WTC11 (cell line): ENCODE data around the gene HDAC9. TPM values are rescaled to one million over a fixed set of nuclear protein-coding genes. Genes with fewer than 3 reads are reported as not detected.

Source experiments
- ATAC-seq: fragments of 200-7000 bp; cut with Tn5 transposase; 2 replicates; pipeline ENCODE4 v1.10.0; 2021; ENCODE audit warnings: mild to moderate bottlenecking, moderate library complexity
- CTCF ChIA-PET: fragments of 300-600 bp; sonication (Branson Sonifier 250); formaldehyde crosslinking; loops from one replicate; lab custom pipeline; 2021; ENCODE audit warnings: antibody characterized with exemption; lab: Charles Lee
- POLR2A ChIA-PET: fragments of 350-600 bp; sonication (Branson Sonifier 250); formaldehyde crosslinking; loops from one replicate; lab custom pipeline; 2021; ENCODE audit warnings: antibody characterized with exemption; lab: Charles Lee
- DNase-seq: peaks from one replicate; pipeline ENCODE4 v3.0.0; 2021; ENCODE audit warnings: low spot score
- H3K27ac Mint-ChIP-seq: 2 replicates; pipeline ENCODE4 v1.8.0; 2021; ENCODE audit warnings: mixed read lengths
- H3K27me3 Mint-ChIP-seq: 2 replicates; pipeline ENCODE4 v1.8.0; 2021; ENCODE audit warnings: low read depth, mild to moderate bottlenecking, moderate library complexity, mixed read lengths
- H3K36me3 Mint-ChIP-seq: 2 replicates; pipeline ENCODE4 v1.8.0; 2021; ENCODE audit warnings: mixed read lengths
- H3K4me1 Mint-ChIP-seq: 2 replicates; pipeline ENCODE4 v1.8.0; 2022; ENCODE audit warnings: mixed read lengths
- H3K4me3 Mint-ChIP-seq: 2 replicates; pipeline ENCODE4 v1.8.0; 2021; ENCODE audit warnings: mild to moderate bottlenecking, moderate library complexity, mixed read lengths
- H3K9me3 Mint-ChIP-seq: 2 replicates; pipeline ENCODE4 v1.8.0; 2021; ENCODE audit warnings: mixed read lengths
- E2F4 ChIP-seq: sonication (generic); formaldehyde crosslinking; IDR thresholded peaks from 2 replicates; pipeline ENCODE4 v1.8.1; 2022; ENCODE audit warnings: low read depth, mild to moderate bottlenecking, moderate library complexity, missing genetic modification reagents, borderline replicate concordance
- EMX1 ChIP-seq: fragments of 250-450 bp; sonication (Bioruptor Pico); IDR thresholded peaks from 2 replicates; pipeline ENCODE4 v1.8.0; 2021; ENCODE audit warnings: mild to moderate bottlenecking
- MYBL2 ChIP-seq: sonication (generic); formaldehyde crosslinking; IDR thresholded peaks from 2 replicates; pipeline ENCODE4 v1.8.1; 2023; ENCODE audit warnings: mild to moderate bottlenecking, moderate library complexity, missing genetic modification reagents
- NR1H2 ChIP-seq: sonication (generic); formaldehyde crosslinking; IDR thresholded peaks from 2 replicates; pipeline ENCODE4 v1.9.0; 2021; ENCODE audit warnings: mild to moderate bottlenecking, moderate library complexity, missing genetic modification reagents
- RELA ChIP-seq: sonication (generic); formaldehyde crosslinking; IDR thresholded peaks from 2 replicates; pipeline ENCODE4 v1.8.1; 2022; ENCODE audit warnings: missing genetic modification reagents, mild to moderate bottlenecking, borderline replicate concordance
- ZNF121 ChIP-seq: sonication (generic); formaldehyde crosslinking; IDR thresholded peaks from 2 replicates; pipeline ENCODE4 v1.8.0; 2023; ENCODE audit warnings: missing genetic modification reagents
- ZNF232 ChIP-seq: sonication (generic); formaldehyde crosslinking; IDR thresholded peaks from 2 replicates; pipeline ENCODE4 v1.8.0; 2022; ENCODE audit warnings: mild to moderate bottlenecking, missing genetic modification reagents
- ZNF263 ChIP-seq: sonication (generic); formaldehyde crosslinking; IDR thresholded peaks from 2 replicates; pipeline ENCODE4 v1.8.1; 2022; ENCODE audit warnings: low read depth, mild to moderate bottlenecking, moderate library complexity, missing genetic modification reagents
- ZNF396 ChIP-seq: fragments of 250-450 bp; sonication (Bioruptor Pico); IDR thresholded peaks from 2 replicates; pipeline ENCODE4 v1.8.0; 2021; ENCODE audit warnings: mild to moderate bottlenecking, moderate library complexity, borderline replicate concordance
- ZNF671 ChIP-seq: fragments of 250-450 bp; sonication (Bioruptor Pico); IDR thresholded peaks from 2 replicates; pipeline ENCODE4 v1.8.0; 2021; ENCODE audit warnings: mild to moderate bottlenecking
- total RNA-seq: library from RNA; stranded (reverse); gene quantifications from 3 replicates; pipeline ENCODE4 v1.2.3, GENCODE V29; 2021
- TF ChIP-seq, protein P1 (sequence below): sonication (generic); formaldehyde crosslinking; IDR thresholded peaks from 2 replicates; pipeline ENCODE4 v1.8.1; 2023; ENCODE audit warnings: mild to moderate bottlenecking, missing genetic modification reagents, borderline replicate concordance
- TF ChIP-seq, protein P2 (sequence below): fragments of 250-450 bp; sonication (Bioruptor Pico); IDR thresholded peaks from 2 replicates; pipeline ENCODE4 v1.9.0; 2021; ENCODE audit warnings: mild to moderate bottlenecking, borderline replicate concordance
- TF ChIP-seq, protein P3 (sequence below): sonication (generic); formaldehyde crosslinking; IDR thresholded peaks from 2 replicates; pipeline ENCODE4 v1.8.0; 2023; ENCODE audit warnings: missing genetic modification reagents, mild to moderate bottlenecking, borderline replicate concordance
- TF ChIP-seq, protein P4 (sequence below): sonication (generic); formaldehyde crosslinking; IDR thresholded peaks from 2 replicates; pipeline ENCODE4 v1.8.1; 2022; ENCODE audit warnings: mild to moderate bottlenecking, missing genetic modification reagents, moderate library complexity, borderline replicate concordance

The HDAC9 gene
- total RNA-seq, 1 experiment from 2014 or later, result 18.8 TPM

- TF ChIP-seq, protein P1, sequence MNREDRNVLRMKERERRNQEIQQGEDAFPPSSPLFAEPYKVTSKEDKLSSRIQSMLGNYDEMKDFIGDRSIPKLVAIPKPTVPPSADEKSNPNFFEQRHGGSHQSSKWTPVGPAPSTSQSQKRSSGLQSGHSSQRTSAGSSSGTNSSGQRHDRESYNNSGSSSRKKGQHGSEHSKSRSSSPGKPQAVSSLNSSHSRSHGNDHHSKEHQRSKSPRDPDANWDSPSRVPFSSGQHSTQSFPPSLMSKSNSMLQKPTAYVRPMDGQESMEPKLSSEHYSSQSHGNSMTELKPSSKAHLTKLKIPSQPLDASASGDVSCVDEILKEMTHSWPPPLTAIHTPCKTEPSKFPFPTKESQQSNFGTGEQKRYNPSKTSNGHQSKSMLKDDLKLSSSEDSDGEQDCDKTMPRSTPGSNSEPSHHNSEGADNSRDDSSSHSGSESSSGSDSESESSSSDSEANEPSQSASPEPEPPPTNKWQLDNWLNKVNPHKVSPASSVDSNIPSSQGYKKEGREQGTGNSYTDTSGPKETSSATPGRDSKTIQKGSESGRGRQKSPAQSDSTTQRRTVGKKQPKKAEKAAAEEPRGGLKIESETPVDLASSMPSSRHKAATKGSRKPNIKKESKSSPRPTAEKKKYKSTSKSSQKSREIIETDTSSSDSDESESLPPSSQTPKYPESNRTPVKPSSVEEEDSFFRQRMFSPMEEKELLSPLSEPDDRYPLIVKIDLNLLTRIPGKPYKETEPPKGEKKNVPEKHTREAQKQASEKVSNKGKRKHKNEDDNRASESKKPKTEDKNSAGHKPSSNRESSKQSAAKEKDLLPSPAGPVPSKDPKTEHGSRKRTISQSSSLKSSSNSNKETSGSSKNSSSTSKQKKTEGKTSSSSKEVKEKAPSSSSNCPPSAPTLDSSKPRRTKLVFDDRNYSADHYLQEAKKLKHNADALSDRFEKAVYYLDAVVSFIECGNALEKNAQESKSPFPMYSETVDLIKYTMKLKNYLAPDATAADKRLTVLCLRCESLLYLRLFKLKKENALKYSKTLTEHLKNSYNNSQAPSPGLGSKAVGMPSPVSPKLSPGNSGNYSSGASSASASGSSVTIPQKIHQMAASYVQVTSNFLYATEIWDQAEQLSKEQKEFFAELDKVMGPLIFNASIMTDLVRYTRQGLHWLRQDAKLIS (CRISPR knock-in tag), result no peak
- no peak for TF ChIP-seq ZNF396 (CRISPR knock-in tag)
These were observed 71.3 kb downstream of the HDAC9 start (continued) for GRCh38 chr7:18566829-18567228.

DNA sequence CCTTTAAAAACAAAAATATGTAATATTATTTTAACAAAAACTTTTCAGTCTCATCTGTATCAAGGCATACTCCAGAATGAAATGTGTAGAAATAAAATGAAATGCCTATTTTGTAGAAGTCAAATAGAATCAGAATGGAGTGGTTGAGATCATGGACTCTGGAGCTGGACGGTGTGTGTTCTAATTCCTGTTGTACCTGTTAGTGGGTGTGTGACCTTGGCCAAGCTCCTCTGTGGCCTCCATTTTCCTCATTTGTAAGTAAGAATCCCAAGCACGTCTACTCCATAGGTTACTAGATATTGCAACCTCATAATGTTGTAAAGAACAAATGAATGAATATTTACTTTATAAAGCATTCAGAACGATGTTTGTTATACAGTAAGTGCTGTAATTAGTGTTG, 74.9 kb downstream of the HDAC9 start:
- ATAC-seq, result no peak
- Mint-ChIP-seq H3K27me3 (no peaks in the 10 kb centered on the region), H3K27ac (no peak overlapping the region), H3K4me1 (peaks cover 20% of the 10 kb centered on the region), H3K9me3 (no peaks in the 10 kb centered on the region), H3K4me3 (no peak overlapping the region), H3K36me3 (no peaks in the 10 kb centered on the region)
- DNase-seq, result no peak
- ChIA-PET CTCF (interaction anchor here (0.8 to 4.1 kb wide), 12 partner anchors 13 to 220 kb away, joined by 3 to 46 read pairs (median 4); partner anchors contain the start of gene HDAC9), POLR2A (no interaction called here)
- TF ChIP-seq E2F4 (no peak), ZNF263 (CRISPR knock-in tag) (no peak), ZNF121 (CRISPR knock-in tag) (no peak), ZNF671 (CRISPR knock-in tag) (no peak), RELA (CRISPR knock-in tag) (no peak), EMX1 (no peak), MYBL2 (CRISPR knock-in tag) (no peak), NR1H2 (no peak), ZNF232 (CRISPR knock-in tag) (no peak)
- TF ChIP-seq, protein P2, sequence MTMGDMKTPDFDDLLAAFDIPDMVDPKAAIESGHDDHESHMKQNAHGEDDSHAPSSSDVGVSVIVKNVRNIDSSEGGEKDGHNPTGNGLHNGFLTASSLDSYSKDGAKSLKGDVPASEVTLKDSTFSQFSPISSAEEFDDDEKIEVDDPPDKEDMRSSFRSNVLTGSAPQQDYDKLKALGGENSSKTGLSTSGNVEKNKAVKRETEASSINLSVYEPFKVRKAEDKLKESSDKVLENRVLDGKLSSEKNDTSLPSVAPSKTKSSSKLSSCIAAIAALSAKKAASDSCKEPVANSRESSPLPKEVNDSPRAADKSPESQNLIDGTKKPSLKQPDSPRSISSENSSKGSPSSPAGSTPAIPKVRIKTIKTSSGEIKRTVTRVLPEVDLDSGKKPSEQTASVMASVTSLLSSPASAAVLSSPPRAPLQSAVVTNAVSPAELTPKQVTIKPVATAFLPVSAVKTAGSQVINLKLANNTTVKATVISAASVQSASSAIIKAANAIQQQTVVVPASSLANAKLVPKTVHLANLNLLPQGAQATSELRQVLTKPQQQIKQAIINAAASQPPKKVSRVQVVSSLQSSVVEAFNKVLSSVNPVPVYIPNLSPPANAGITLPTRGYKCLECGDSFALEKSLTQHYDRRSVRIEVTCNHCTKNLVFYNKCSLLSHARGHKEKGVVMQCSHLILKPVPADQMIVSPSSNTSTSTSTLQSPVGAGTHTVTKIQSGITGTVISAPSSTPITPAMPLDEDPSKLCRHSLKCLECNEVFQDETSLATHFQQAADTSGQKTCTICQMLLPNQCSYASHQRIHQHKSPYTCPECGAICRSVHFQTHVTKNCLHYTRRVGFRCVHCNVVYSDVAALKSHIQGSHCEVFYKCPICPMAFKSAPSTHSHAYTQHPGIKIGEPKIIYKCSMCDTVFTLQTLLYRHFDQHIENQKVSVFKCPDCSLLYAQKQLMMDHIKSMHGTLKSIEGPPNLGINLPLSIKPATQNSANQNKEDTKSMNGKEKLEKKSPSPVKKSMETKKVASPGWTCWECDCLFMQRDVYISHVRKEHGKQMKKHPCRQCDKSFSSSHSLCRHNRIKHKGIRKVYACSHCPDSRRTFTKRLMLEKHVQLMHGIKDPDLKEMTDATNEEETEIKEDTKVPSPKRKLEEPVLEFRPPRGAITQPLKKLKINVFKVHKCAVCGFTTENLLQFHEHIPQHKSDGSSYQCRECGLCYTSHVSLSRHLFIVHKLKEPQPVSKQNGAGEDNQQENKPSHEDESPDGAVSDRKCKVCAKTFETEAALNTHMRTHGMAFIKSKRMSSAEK (CRISPR knock-in tag), result no peak
- TF ChIP-seq, protein P3, sequence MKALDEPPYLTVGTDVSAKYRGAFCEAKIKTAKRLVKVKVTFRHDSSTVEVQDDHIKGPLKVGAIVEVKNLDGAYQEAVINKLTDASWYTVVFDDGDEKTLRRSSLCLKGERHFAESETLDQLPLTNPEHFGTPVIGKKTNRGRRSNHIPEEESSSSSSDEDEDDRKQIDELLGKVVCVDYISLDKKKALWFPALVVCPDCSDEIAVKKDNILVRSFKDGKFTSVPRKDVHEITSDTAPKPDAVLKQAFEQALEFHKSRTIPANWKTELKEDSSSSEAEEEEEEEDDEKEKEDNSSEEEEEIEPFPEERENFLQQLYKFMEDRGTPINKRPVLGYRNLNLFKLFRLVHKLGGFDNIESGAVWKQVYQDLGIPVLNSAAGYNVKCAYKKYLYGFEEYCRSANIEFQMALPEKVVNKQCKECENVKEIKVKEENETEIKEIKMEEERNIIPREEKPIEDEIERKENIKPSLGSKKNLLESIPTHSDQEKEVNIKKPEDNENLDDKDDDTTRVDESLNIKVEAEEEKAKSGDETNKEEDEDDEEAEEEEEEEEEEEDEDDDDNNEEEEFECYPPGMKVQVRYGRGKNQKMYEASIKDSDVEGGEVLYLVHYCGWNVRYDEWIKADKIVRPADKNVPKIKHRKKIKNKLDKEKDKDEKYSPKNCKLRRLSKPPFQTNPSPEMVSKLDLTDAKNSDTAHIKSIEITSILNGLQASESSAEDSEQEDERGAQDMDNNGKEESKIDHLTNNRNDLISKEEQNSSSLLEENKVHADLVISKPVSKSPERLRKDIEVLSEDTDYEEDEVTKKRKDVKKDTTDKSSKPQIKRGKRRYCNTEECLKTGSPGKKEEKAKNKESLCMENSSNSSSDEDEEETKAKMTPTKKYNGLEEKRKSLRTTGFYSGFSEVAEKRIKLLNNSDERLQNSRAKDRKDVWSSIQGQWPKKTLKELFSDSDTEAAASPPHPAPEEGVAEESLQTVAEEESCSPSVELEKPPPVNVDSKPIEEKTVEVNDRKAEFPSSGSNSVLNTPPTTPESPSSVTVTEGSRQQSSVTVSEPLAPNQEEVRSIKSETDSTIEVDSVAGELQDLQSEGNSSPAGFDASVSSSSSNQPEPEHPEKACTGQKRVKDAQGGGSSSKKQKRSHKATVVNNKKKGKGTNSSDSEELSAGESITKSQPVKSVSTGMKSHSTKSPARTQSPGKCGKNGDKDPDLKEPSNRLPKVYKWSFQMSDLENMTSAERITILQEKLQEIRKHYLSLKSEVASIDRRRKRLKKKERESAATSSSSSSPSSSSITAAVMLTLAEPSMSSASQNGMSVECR (CRISPR knock-in tag), result no peak
- TF ChIP-seq, protein P4, sequence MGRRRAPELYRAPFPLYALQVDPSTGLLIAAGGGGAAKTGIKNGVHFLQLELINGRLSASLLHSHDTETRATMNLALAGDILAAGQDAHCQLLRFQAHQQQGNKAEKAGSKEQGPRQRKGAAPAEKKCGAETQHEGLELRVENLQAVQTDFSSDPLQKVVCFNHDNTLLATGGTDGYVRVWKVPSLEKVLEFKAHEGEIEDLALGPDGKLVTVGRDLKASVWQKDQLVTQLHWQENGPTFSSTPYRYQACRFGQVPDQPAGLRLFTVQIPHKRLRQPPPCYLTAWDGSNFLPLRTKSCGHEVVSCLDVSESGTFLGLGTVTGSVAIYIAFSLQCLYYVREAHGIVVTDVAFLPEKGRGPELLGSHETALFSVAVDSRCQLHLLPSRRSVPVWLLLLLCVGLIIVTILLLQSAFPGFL, result no peak
